K562 (cell line): ENCODE data around the gene AGGF1. TPM values are rescaled to one million over a fixed set of nuclear protein-coding genes. Genes with fewer than 3 reads are reported as not detected.

Experiments used
- ATAC-seq: fragments of 200-7000 bp; cut with Tn5 transposase; 3 replicates; pipeline ENCODE4 v1.9.1; 2020; ENCODE audit warnings: moderate library complexity
- BruUV-seq: library from RNA; stranded (reverse); fragments of 400-500 nt; replicated peaks from 2 replicates; lab custom pipeline; 2021; lab: Mats Ljungman, UMichigan
- CTCF ChIA-PET: fragments of 300-600 bp; formaldehyde crosslinking; extraction: SDS; loops from one replicate; lab custom pipeline; 2021; ENCODE audit warnings: low intra/inter-chr PET ratio; lab: Yijun Ruan, JAX
- POLR2A ChIA-PET: fragments of 300-600, 350-650 bp; sonication (Branson Sonifier 250); formaldehyde crosslinking; extraction: SDS; loops from one replicate; lab custom pipeline; 2021; ENCODE audit warnings: antibody characterized with exemption, inconsistent platforms; lab: Yijun Ruan, JAX
- DNase-seq, 4 experiments: peaks; one replicate each; pipeline versions ENCODE4 v3.0.0 to v3.0.0-alpha.2; 2011 to 2018; ENCODE audit warnings: low spot score in 3 of 4, mixed read lengths in 3 of 4; ENCODE audit errors: extremely low read depth in 1 of 4
- FAIRE-seq: peaks from 2 replicates; lab custom pipeline; 2011; peaks lifted over from hg19 to GRCh38; lab: Jason Lieb, UNC
- H2AFZ ChIP-seq: 2 replicates; pipeline ENCODE4 v1.6.0; 2011; ENCODE audit warnings: low read depth, low read length, control low read depth, inconsistent platforms
- H3K27ac ChIP-seq: fragments of 200-600 bp; 3 replicates; pipeline ENCODE4 v1.8.0; 2011; ENCODE audit warnings: low read depth, mild to moderate bottlenecking, control low read depth, inconsistent platforms, low read length, moderate library complexity, mixed read lengths; ENCODE audit errors: extremely low read depth
- H3K27me3 ChIP-seq, 2 experiments: fragments of 300-600 bp in 1 of 2; 2 replicates in 1 of 2; 3 replicates in 1 of 2; pipeline versions ENCODE4 v1.6.0 to v1.8.0; 2011; ENCODE audit warnings: inconsistent platforms in 2 of 2, low read length in 2 of 2, mild to moderate bottlenecking in 1 of 2, mixed read lengths in 1 of 2, moderate library complexity in 1 of 2; ENCODE audit not compliant: control insufficient read depth in 2 of 2, insufficient read depth in 2 of 2
- H3K36me3 ChIP-seq: fragments of 300-600 bp; 3 replicates; pipeline ENCODE4 v1.8.0; 2011; ENCODE audit warnings: mild to moderate bottlenecking, low read length, inconsistent platforms; ENCODE audit not compliant: control insufficient read depth, insufficient read depth
- H3K4me1 ChIP-seq, 2 experiments: fragments of 200-600 bp in 1 of 2; replicated peaks in 1 of 2; 2 replicates in 1 of 2; 3 replicates in 1 of 2; pipeline versions ENCODE4 v1.5.1 to v1.8.0; 2011; ENCODE audit warnings: inconsistent platforms in 2 of 2, low read length in 2 of 2, mild to moderate bottlenecking in 1 of 2, mixed read lengths in 1 of 2, moderate library complexity in 1 of 2; ENCODE audit not compliant: control insufficient read depth in 2 of 2, insufficient read depth in 2 of 2
- H3K4me2 ChIP-seq: 2 replicates; pipeline ENCODE4 v1.6.1; 2011; ENCODE audit warnings: low read length, control low read depth, inconsistent platforms, mixed read lengths; ENCODE audit not compliant: insufficient read depth
- H3K4me3 ChIP-seq: fragments of 200-600 bp; sonication (generic), shearing (Covaris generic); 2 replicates; pipeline ENCODE4 v1.5.1; 2016; ENCODE audit warnings: control low read depth, inconsistent platforms
- H3K79me2 ChIP-seq: fragments of 200-600 bp; 3 replicates; pipeline ENCODE4 v1.8.0; 2011; ENCODE audit warnings: low read length, inconsistent platforms; ENCODE audit not compliant: control insufficient read depth, insufficient read depth
- H3K9ac ChIP-seq, 2 experiments: 2 replicates each; pipeline versions ENCODE4 v1.6.0 to v1.6.1; 2011; ENCODE audit warnings: low read depth in 2 of 2, low read length in 2 of 2, control low read depth in 1 of 2, inconsistent platforms in 1 of 2, mild to moderate bottlenecking in 1 of 2, mixed read lengths in 1 of 2; ENCODE audit not compliant: insufficient read depth in 1 of 2
- H3K9me1 ChIP-seq: one replicate; pipeline ENCODE4 v1.6.0; 2011; ENCODE audit warnings: inconsistent platforms, mild to moderate bottlenecking, low read length, moderate library complexity; ENCODE audit not compliant: control insufficient read depth, insufficient read depth
- H3K9me3 ChIP-seq: replicated peaks from 2 replicates; pipeline ENCODE4 v1.5.1; 2011; ENCODE audit warnings: low read depth, low read length, inconsistent platforms; ENCODE audit not compliant: control insufficient read depth, insufficient read depth
- H4K20me1 ChIP-seq: replicated peaks from 2 replicates; pipeline ENCODE4 v1.6.1; 2011; ENCODE audit warnings: low read length, inconsistent platforms, mixed read lengths; ENCODE audit not compliant: control insufficient read depth, insufficient read depth
- NRF1 ChIP-seq, 2 experiments: fragments of 450-650 bp; IDR thresholded peaks in 1 of 2; conservative IDR thresholded peaks in 1 of 2; 2 replicates each; pipeline ENCODE4 v1.6.1; 2014; ENCODE audit warnings: mild to moderate bottlenecking in 2 of 2
- PRMT5 ChIP-seq: sonication (generic); formaldehyde crosslinking; IDR thresholded peaks from 2 replicates; pipeline ENCODE4 v1.5.0; 2020; ENCODE audit warnings: missing genetic modification reagents
- ZBED1 ChIP-seq: IDR thresholded peaks from 2 replicates; pipeline ENCODE4 v1.6.1; 2014
- ZNF316 ChIP-seq: fragments of 450-650 bp; IDR thresholded peaks from 2 replicates; pipeline ENCODE4 v1.6.1; 2016
- WGBS: fragments of 100-300 bp; shearing (Covaris generic); methylation state at CpG from one replicate; pipeline ENCODE4 v1.1.6; 2016; ENCODE audit warnings: low coverage, mixed read lengths; ENCODE audit not compliant: insufficient coverage; ENCODE audit errors: missing lambda C conversion rate; 5-methylcytosine and 5-hydroxymethylcytosine counted together
- in situ Hi-C: fragments of 300-500 bp; cut with MboI; formaldehyde crosslinking; loops from 4 replicates; pipeline ENCODE4 v1.15.0; 2018; ENCODE audit warnings: inconsistent platforms, mixed read lengths
- intact Hi-C: fragments of 100-400 bp; cut with micrococcal nuclease; formaldehyde crosslinking; loops from 2 replicates; pipeline ENCODE4 v1.14.2; 2022
- polyA plus RNA-seq, 8 experiments: library from polyadenylated mRNA; depleted of rRNA in 4 of 8; stranded (reverse) in 5 of 8; unstranded in 3 of 8; fragments of >200 nt; fragmentation: Nextera tagmentation in 2 of 8; fragmentation: Illumina TruSeq in 1 of 8; extraction: Ambion mirVana in 2 of 8; extraction: Trizol in 1 of 8; gene quantifications; 2 replicates each; pipeline versions ENCODE4 v1.2.1 to v1.2.3, GENCODE V29; 2011 to 2014; ENCODE audit warnings: inconsistent platforms in 1 of 8, missing spikeins in 1 of 8
- total RNA-seq, 7 experiments: library from RNA; depleted of rRNA in 6 of 7; stranded (reverse); fragments of >200 nt in 6 of 7; fragmentation: Illumina TruSeq in 2 of 7; extraction: Trizol in 2 of 7; gene quantifications; 2 replicates each; pipeline versions ENCODE4 v1.2.1 to v1.2.3, GENCODE V29; 2011 to 2021; ENCODE audit warnings: low replicate concordance in 1 of 7

Gene AGGF1
- total and polyA plus RNA-seq, 9 of the 15 experiments (the other 6 are each of a cell fraction or from before 2014, with no cell fraction given) = 5.2 to 20.4 (median 13.4) TPM

DNA sequence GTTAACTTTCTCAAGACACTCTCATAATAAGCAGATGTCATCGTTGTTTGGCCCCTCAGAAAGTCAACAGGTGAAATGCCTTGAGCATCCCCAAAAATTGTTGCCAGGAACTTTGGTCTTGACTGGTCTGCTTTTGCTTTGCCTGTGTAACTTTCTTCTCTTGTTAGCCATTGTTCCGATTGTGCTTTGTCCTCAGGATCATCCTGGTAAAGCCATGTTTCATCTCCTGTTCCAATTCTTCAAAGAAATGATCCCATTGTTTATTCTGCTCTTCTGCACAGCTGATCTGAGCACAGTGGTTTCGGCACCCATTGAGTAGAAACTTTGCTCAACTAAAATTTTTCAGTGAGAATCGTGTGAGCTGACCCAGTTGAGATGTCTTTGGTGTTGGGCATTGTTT is 65.0 kb downstream of the AGGF1 start:
- Histone ChIP-seq H2AFZ (no peak overlapping the region), H3K9me1 (no peaks in the 10 kb centered on the region), H3K27me3 (peaks cover 5 to 8% of the 10 kb centered on the region in 2 experiments), H3K4me3 (no peak overlapping the region), H3K4me1 (no peaks in the 10 kb centered on the region), H4K20me1 (no peaks in the 10 kb centered on the region), H3K79me2 (no peaks in the 10 kb centered on the region), H3K4me2 (no peak overlapping the region), H3K9ac (no peak overlapping the region), H3K9me3 (no peaks in the 10 kb centered on the region; the same call in 1 of the 2 replicates), H3K36me3 (no peaks in the 10 kb centered on the region), H3K27ac (no peak overlapping the region)
- 0% methylated on average over 4 of the region's 4 CpGs for WGBS
- in situ Hi-C loops (no loop called here), intact Hi-C loops (no loop called here)
- CTCF ChIA-PET = no interaction called here
- DNase-seq = no peak
- no peak for FAIRE-seq
- POLR2A ChIA-PET = no interaction called here
- BruUV-seq = no TSS peak
- no peak for ATAC-seq
- TF ChIP-seq PRMT5 = no peak
- TF ChIP-seq ZBED1 = no peak

- Histone ChIP-seq H3K27ac (no peak overlapping the region), H3K9ac (no peak overlapping the region), H2AFZ (no peak overlapping the region), H3K4me2 (no peak overlapping the region), H3K9me1 (no peaks in the 10 kb centered on the region), H4K20me1 (no peaks in the 10 kb centered on the region), H3K27me3 (peaks cover 14 to 25% of the 10 kb centered on the region in 2 experiments), H3K36me3 (no peaks in the 10 kb centered on the region), H3K4me3 (no peak overlapping the region), H3K4me1 (no peaks in the 10 kb centered on the region), H3K79me2 (no peaks in the 10 kb centered on the region), H3K9me3 (no peaks in the 10 kb centered on the region)
- ATAC-seq (no peak), DNase-seq (no peak), FAIRE-seq (no peak)
- BruUV-seq = no TSS peak
- in situ Hi-C loops = no loop called here
- ChIA-PET CTCF (no interaction called here), POLR2A (no interaction called here)
- intact Hi-C loops = no loop called here
- TF ChIP-seq ZNF316 (no peak), NRF1 (conservative IDR thresholded peaks at IDR 0.05 in 1 of 2, IDR thresholded peaks at IDR 0.05 in 1 of 2) (no peak)
- 0% methylated on average over 4 of the region's 4 CpGs for WGBS
Measured at GRCh38 chr5:77101298-77101697, 71.1 kb downstream of the AGGF1 start.
